GM12878 (cell line): ENCODE data around the gene PLEKHJ1. TPM values are rescaled to one million over a fixed set of nuclear protein-coding genes. Genes with fewer than 3 reads are reported as not detected.

Experiments
- CHD1 ChIP-seq: IDR thresholded peaks from 2 replicates; pipeline ENCODE4 v1.6.1; 2012; ENCODE audit warnings: low read depth, low read length, improper control_type of control experiment
- CREB1 ChIP-seq: IDR thresholded peaks from 2 replicates; pipeline ENCODE4 v1.6.1; 2012; ENCODE audit warnings: low read depth, mild to moderate bottlenecking, inconsistent platforms
- EED ChIP-seq: sonication (generic); IDR thresholded peaks from 2 replicates; pipeline ENCODE4 v1.6.1; 2016; ENCODE audit warnings: antibody characterized with exemption, low read depth
- ESRRA ChIP-seq: IDR thresholded peaks from 2 replicates; pipeline ENCODE4 v1.6.1; 2012; ENCODE audit warnings: mild to moderate bottlenecking, low read length, improper control_type of control experiment
- ETV6 ChIP-seq, 2 experiments: fragments of 450-650 bp in 1 of 2; IDR thresholded peaks in 1 of 2; conservative IDR thresholded peaks in 1 of 2; 2 replicates each; pipeline ENCODE4 v1.6.1; 2014; ENCODE audit warnings: antibody characterized with exemption in 1 of 2, borderline replicate concordance in 1 of 2, low read depth in 1 of 2, mild to moderate bottlenecking in 1 of 2, moderate library complexity in 1 of 2
- GABPA ChIP-seq: IDR thresholded peaks from 2 replicates; pipeline ENCODE4 v1.6.1; 2014; ENCODE audit warnings: antibody characterized with exemption, low read depth, mild to moderate bottlenecking, inconsistent platforms
- IKZF1 ChIP-seq: fragments of 450-650 bp; conservative IDR thresholded peaks from 2 replicates; pipeline ENCODE4 v1.6.1; 2017; ENCODE audit warnings: antibody characterized with exemption, mild to moderate bottlenecking
- KAT2A ChIP-seq: conservative IDR thresholded peaks from 2 replicates; pipeline ENCODE4 v1.6.1; 2011; ENCODE audit warnings: low read depth, low read length; ENCODE audit not compliant: control insufficient read depth
- MTA2 ChIP-seq: fragments of 450-650 bp; IDR thresholded peaks from 2 replicates; pipeline ENCODE4 v1.6.1; 2016; ENCODE audit warnings: low read depth, mild to moderate bottlenecking, moderate library complexity
- PAX5 ChIP-seq: IDR thresholded peaks from 2 replicates; pipeline ENCODE4 v1.6.1; 2011; ENCODE audit warnings: low read depth, low read length, borderline replicate concordance
- POLR2A ChIP-seq: IDR thresholded peaks from 2 replicates; pipeline ENCODE4 v1.6.1; 2011; ENCODE audit warnings: low read depth, mild to moderate bottlenecking, low read length
- POU2F2 ChIP-seq: IDR thresholded peaks from 3 replicates; pipeline ENCODE4 v1.6.1; 2011; ENCODE audit warnings: low read depth, mild to moderate bottlenecking, low read length, borderline replicate concordance
- RCOR1 ChIP-seq: conservative IDR thresholded peaks from 2 replicates; pipeline ENCODE4 v1.6.1; 2012; ENCODE audit warnings: low read depth, low read length, improper control_type of control experiment
- RELA ChIP-seq: fragments of 450-650 bp; IDR thresholded peaks from 2 replicates; pipeline ENCODE4 v1.8.0; 2014; ENCODE audit warnings: borderline replicate concordance; ENCODE audit not compliant: partially characterized antibody
- SIN3A ChIP-seq: IDR thresholded peaks from 2 replicates; pipeline ENCODE4 v1.6.1; 2012; ENCODE audit warnings: low read depth, low read length, improper control_type of control experiment
- SIX5 ChIP-seq: IDR thresholded peaks from 2 replicates; pipeline ENCODE4 v1.6.1; 2011; ENCODE audit warnings: mild to moderate bottlenecking, low read depth, low read length, moderate library complexity; ENCODE audit not compliant: severe bottlenecking
- SRF ChIP-seq, 2 experiments: IDR thresholded peaks; 2 replicates each; pipeline ENCODE4 v1.6.1; 2011; ENCODE audit warnings: low read depth in 2 of 2, low read length in 2 of 2, mild to moderate bottlenecking in 1 of 2, moderate library complexity in 1 of 2
- STAT3 ChIP-seq: IDR thresholded peaks from 2 replicates; pipeline ENCODE4 v1.6.1; 2011; ENCODE audit warnings: low read depth, low read length, improper control_type of control experiment
- SUPT20H ChIP-seq: IDR thresholded peaks from 2 replicates; pipeline ENCODE4 v1.6.1; 2011; ENCODE audit warnings: low read depth, mild to moderate bottlenecking, low read length, moderate library complexity, borderline replicate concordance; ENCODE audit not compliant: control insufficient read depth
- ZNF274 ChIP-seq: IDR thresholded peaks from one replicate; pipeline ENCODE4 v1.8.0; 2011; ENCODE audit not compliant: insufficient read length, insufficient read depth
- ZNF622 ChIP-seq: fragments of 450-650 bp; IDR thresholded peaks from 2 replicates; pipeline ENCODE4 v1.6.1; 2017; ENCODE audit warnings: mild to moderate bottlenecking, inconsistent platforms
- polyA plus RNA-seq, 11 experiments: library from polyadenylated mRNA; depleted of rRNA in 4 of 11; unstranded in 6 of 11; stranded (reverse) in 5 of 11; fragments of >200 nt; fragmentation: Nextera tagmentation in 4 of 11; fragmentation: Illumina TruSeq in 1 of 11; extraction: Ambion mirVana in 4 of 11; extraction: Trizol in 1 of 11; gene quantifications; 1 replicate in 1 of 11; 2 replicates in 10 of 11; pipeline versions ENCODE4 v1.2.1 to v1.2.3, GENCODE V29; 2011 to 2016; ENCODE audit warnings: inconsistent platforms in 2 of 11, missing spikeins in 2 of 11, low read depth in 1 of 11
- total RNA-seq, 4 experiments: library from RNA; depleted of rRNA in 3 of 4; stranded (reverse); fragments of >200 nt in 3 of 4; fragmentation: Illumina TruSeq in 1 of 4; extraction: Trizol in 1 of 4; gene quantifications; 2 replicates each; pipeline versions ENCODE4 v1.2.1 to v1.2.3, GENCODE V29; 2013 to 2021
- TF ChIP-seq, protein P1 (sequence below): fragments of 450-650 bp; IDR thresholded peaks from 2 replicates; pipeline ENCODE4 v1.6.1; 2017; ENCODE audit warnings: mild to moderate bottlenecking, low read depth, inconsistent platforms; ENCODE audit not compliant: poor library complexity, severe bottlenecking
- TF ChIP-seq, protein P2 (sequence below): fragments of 450-650 bp; IDR thresholded peaks from 2 replicates; pipeline ENCODE4 v1.6.1; 2014; ENCODE audit warnings: mild to moderate bottlenecking
- TF ChIP-seq, protein P3 (sequence below): fragments of 450-650 bp; conservative IDR thresholded peaks from 2 replicates; pipeline ENCODE4 v1.6.1; 2017; ENCODE audit warnings: mild to moderate bottlenecking, moderate library complexity
- TF ChIP-seq, protein P4 (sequence below): IDR thresholded peaks from 2 replicates; pipeline ENCODE4 v1.6.1; 2012; ENCODE audit warnings: low read length, inconsistent platforms

Gene PLEKHJ1
- total and polyA plus RNA-seq, 10 of the 15 experiments (the other 5 are each of a cell fraction or from before 2014, with no cell fraction given) = 1.3 to 133 (median 75.0) TPM

DNA sequence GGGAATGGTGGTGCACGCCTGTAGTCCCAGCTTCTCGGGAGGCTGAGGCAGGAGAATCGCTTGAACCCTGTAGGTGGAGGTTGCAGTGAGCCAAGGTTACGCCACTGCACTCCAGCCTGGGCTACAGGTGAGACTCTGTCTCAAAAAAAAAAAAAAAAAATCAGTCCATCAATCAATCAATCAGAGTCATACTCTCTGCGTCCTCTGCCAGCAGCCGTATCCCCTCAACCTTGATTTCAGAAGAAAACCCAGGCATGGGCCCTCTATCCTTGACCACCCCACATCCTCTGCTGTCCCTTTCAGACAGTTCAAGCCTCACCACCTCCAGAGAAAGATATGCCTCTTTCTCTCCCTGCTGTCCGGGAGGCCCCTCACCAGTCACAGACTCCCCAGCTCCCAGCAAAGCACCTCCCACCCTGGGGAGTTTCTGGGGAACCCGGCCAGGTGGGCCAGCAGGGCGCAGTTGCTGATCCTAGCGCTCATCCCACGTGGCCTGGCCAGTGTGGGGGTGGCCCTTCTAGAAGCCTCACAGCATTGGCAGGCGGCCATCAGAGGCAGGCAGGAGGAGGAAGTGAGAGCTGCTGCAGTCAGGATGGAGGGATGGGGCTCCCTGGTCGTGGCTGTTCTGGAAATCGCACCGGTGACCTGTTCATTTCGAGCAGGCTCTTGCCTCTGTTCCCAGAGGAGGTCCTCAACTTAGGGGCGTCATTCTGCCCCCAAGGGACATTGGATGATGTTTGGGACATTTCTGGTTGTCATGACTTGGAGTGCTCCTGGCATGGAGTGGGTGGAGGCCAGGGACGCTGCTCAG is 30.3 kb upstream of the PLEKHJ1 start (continued):
- TF ChIP-seq ZNF274 (no peak), CREB1 (no peak), ETV6 (conservative IDR thresholded peaks at IDR 0.05 in 1 of 2, IDR thresholded peaks at IDR 0.05 in 1 of 2; ENCODE audit: borderline replicate concordance in 1 of 2, low read depth in 1 of 2) (no peak), PAX5 (peak; percentile 76; the same call in 1 of the 2 replicates), STAT3 (no peak), IKZF1 (peak; percentile 98), KAT2A (no peak), ESRRA (no peak), ZNF622 (no peak), RCOR1 (no peak), POU2F2 (no peak), SIN3A (no peak), RELA (no peak), MTA2 (peak; percentile 45; the same call in 1 of the 2 replicates), EED (peak; percentile 93), SIX5 (no peak), GABPA (no peak), CHD1 (no peak), POLR2A (peak; percentile 65), SRF (IDR thresholded peaks at IDR 0.05; ENCODE audit: low read depth in 2 of 2, low read length in 2 of 2) (no peak), SUPT20H (no peak)
- TF ChIP-seq, protein P1, sequence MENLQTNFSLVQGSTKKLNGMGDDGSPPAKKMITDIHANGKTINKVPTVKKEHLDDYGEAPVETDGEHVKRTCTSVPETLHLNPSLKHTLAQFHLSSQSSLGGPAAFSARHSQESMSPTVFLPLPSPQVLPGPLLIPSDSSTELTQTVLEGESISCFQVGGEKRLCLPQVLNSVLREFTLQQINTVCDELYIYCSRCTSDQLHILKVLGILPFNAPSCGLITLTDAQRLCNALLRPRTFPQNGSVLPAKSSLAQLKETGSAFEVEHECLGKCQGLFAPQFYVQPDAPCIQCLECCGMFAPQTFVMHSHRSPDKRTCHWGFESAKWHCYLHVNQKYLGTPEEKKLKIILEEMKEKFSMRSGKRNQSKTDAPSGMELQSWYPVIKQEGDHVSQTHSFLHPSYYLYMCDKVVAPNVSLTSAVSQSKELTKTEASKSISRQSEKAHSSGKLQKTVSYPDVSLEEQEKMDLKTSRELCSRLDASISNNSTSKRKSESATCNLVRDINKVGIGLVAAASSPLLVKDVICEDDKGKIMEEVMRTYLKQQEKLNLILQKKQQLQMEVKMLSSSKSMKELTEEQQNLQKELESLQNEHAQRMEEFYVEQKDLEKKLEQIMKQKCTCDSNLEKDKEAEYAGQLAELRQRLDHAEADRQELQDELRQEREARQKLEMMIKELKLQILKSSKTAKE = no peak
- TF ChIP-seq, protein P2, sequence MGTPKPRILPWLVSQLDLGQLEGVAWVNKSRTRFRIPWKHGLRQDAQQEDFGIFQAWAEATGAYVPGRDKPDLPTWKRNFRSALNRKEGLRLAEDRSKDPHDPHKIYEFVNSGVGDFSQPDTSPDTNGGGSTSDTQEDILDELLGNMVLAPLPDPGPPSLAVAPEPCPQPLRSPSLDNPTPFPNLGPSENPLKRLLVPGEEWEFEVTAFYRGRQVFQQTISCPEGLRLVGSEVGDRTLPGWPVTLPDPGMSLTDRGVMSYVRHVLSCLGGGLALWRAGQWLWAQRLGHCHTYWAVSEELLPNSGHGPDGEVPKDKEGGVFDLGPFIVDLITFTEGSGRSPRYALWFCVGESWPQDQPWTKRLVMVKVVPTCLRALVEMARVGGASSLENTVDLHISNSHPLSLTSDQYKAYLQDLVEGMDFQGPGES = no peak
- TF ChIP-seq, protein P3, sequence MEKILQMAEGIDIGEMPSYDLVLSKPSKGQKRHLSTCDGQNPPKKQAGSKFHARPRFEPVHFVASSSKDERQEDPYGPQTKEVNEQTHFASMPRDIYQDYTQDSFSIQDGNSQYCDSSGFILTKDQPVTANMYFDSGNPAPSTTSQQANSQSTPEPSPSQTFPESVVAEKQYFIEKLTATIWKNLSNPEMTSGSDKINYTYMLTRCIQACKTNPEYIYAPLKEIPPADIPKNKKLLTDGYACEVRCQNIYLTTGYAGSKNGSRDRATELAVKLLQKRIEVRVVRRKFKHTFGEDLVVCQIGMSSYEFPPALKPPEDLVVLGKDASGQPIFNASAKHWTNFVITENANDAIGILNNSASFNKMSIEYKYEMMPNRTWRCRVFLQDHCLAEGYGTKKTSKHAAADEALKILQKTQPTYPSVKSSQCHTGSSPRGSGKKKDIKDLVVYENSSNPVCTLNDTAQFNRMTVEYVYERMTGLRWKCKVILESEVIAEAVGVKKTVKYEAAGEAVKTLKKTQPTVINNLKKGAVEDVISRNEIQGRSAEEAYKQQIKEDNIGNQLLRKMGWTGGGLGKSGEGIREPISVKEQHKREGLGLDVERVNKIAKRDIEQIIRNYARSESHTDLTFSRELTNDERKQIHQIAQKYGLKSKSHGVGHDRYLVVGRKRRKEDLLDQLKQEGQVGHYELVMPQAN = 0 out of 2 replicates have a peak, but pooled peaks have one; percentile 44
- TF ChIP-seq, protein P4, sequence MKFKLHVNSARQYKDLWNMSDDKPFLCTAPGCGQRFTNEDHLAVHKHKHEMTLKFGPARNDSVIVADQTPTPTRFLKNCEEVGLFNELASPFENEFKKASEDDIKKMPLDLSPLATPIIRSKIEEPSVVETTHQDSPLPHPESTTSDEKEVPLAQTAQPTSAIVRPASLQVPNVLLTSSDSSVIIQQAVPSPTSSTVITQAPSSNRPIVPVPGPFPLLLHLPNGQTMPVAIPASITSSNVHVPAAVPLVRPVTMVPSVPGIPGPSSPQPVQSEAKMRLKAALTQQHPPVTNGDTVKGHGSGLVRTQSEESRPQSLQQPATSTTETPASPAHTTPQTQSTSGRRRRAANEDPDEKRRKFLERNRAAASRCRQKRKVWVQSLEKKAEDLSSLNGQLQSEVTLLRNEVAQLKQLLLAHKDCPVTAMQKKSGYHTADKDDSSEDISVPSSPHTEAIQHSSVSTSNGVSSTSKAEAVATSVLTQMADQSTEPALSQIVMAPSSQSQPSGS = no peak
